DND-41 (cell line): Measurements from ENCODE around the gene HTR1B.

Experiments used
- ATAC-seq: fragments of 200-7000 bp; cut with Tn5 transposase; 3 replicates; pipeline ENCODE4 v1.9.1; 2021; ENCODE audit warnings: low read depth; ENCODE audit not compliant: insufficient read depth
- DNase-seq: peaks from one replicate; pipeline ENCODE4 v3.0.0-alpha.2; 2020
- H2AFZ ChIP-seq: 2 replicates; pipeline ENCODE4 v1.6.0; 2012; ENCODE audit warnings: low read depth, low read length
- H3K27ac ChIP-seq: 2 replicates; pipeline ENCODE4 v1.5.1; 2012; ENCODE audit warnings: low read length, inconsistent platforms
- H3K27me3 ChIP-seq: fragments of 200-600 bp; sonication (generic); 2 replicates; pipeline ENCODE4 v1.6.0; 2012; ENCODE audit warnings: low read length, mild to moderate bottlenecking, inconsistent platforms; ENCODE audit not compliant: insufficient read depth, poor library complexity
- H3K36me3 ChIP-seq: 2 replicates; pipeline ENCODE4 v1.5.1; 2012; ENCODE audit warnings: low read length, inconsistent platforms; ENCODE audit not compliant: insufficient read depth
- H3K4me1 ChIP-seq: 2 replicates; pipeline ENCODE4 v1.5.1; 2012; ENCODE audit warnings: mild to moderate bottlenecking, low read length; ENCODE audit not compliant: insufficient read depth
- H3K4me2 ChIP-seq: 2 replicates; pipeline ENCODE4 v1.6.0; 2012; ENCODE audit warnings: mild to moderate bottlenecking, moderate library complexity, low read length, inconsistent platforms; ENCODE audit not compliant: insufficient read depth
- H3K4me3 ChIP-seq, 2 experiments: fragments of 200-600 bp in 1 of 2; shearing (Covaris generic) in 1 of 2; 2 replicates each; pipeline ENCODE4 v1.5.1; 2012 to 2016; ENCODE audit warnings: inconsistent platforms in 2 of 2, low read length in 2 of 2, mild to moderate bottlenecking in 2 of 2, low read depth in 1 of 2, moderate library complexity in 1 of 2
- H3K79me2 ChIP-seq: 2 replicates; pipeline ENCODE4 v1.6.0; 2012; ENCODE audit warnings: low read length, inconsistent platforms; ENCODE audit not compliant: insufficient read depth
- H3K9ac ChIP-seq: 2 replicates; pipeline ENCODE4 v1.6.0; 2012; ENCODE audit warnings: low read depth, mild to moderate bottlenecking, inconsistent platforms, low read length, moderate library complexity
- H3K9me3 ChIP-seq: 2 replicates; pipeline ENCODE4 v1.5.1; 2012; ENCODE audit warnings: low read length, moderate library complexity, mild to moderate bottlenecking, inconsistent platforms; ENCODE audit not compliant: insufficient read depth, severe bottlenecking
- H4K20me1 ChIP-seq: 2 replicates; pipeline ENCODE4 v1.6.0; 2012; ENCODE audit warnings: low read length; ENCODE audit not compliant: insufficient read depth
- EZH2 ChIP-seq: IDR thresholded peaks from 3 replicates; pipeline ENCODE4 v1.6.1; 2012; ENCODE audit warnings: borderline replicate concordance, low read depth, mild to moderate bottlenecking, moderate library complexity, low read length, inconsistent platforms; ENCODE audit not compliant: severe bottlenecking
- TF ChIP-seq, protein P1 (sequence below): IDR thresholded peaks from 2 replicates; pipeline ENCODE4 v1.5.1; 2012; ENCODE audit warnings: borderline replicate concordance, low read length, moderate library complexity, mild to moderate bottlenecking; ENCODE audit not compliant: poor library complexity, severe bottlenecking; ENCODE audit errors: extremely low read depth

HTR1B gene

GRCh38 chr6:77440206-77440976 lies 22.9 kb downstream of the HTR1B start:
- H3K9me3 ChIP-seq, result no peaks in the 10 kb centered on the region
- H3K79me2 ChIP-seq, result no peaks in the 10 kb centered on the region
- H4K20me1 ChIP-seq, result no peaks in the 10 kb centered on the region
- no peak overlapping the region for H3K4me2 ChIP-seq
- H3K4me3 ChIP-seq, result no peak overlapping the region
- H3K36me3 ChIP-seq, result no peaks in the 10 kb centered on the region
- TF ChIP-seq, protein P1, sequence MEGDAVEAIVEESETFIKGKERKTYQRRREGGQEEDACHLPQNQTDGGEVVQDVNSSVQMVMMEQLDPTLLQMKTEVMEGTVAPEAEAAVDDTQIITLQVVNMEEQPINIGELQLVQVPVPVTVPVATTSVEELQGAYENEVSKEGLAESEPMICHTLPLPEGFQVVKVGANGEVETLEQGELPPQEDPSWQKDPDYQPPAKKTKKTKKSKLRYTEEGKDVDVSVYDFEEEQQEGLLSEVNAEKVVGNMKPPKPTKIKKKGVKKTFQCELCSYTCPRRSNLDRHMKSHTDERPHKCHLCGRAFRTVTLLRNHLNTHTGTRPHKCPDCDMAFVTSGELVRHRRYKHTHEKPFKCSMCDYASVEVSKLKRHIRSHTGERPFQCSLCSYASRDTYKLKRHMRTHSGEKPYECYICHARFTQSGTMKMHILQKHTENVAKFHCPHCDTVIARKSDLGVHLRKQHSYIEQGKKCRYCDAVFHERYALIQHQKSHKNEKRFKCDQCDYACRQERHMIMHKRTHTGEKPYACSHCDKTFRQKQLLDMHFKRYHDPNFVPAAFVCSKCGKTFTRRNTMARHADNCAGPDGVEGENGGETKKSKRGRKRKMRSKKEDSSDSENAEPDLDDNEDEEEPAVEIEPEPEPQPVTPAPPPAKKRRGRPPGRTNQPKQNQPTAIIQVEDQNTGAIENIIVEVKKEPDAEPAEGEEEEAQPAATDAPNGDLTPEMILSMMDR, result no peak
- TF ChIP-seq EZH2, result no peak
- no peak overlapping the region for H3K27ac ChIP-seq
- H3K27me3 ChIP-seq, result no peaks in the 10 kb centered on the region
- no peak for DNase-seq
- H3K9ac ChIP-seq, result no peak overlapping the region
- no peak for ATAC-seq
- no peak overlapping the region for H2AFZ ChIP-seq
- H3K4me1 ChIP-seq, result no peaks in the 10 kb centered on the region

GRCh38 chr6:77433888-77434287 lies 29.4 kb downstream of the HTR1B start:
- TF ChIP-seq EZH2, result no peak
- TF ChIP-seq, protein P1, result no peak
- H3K27me3 ChIP-seq, result no peaks in the 10 kb centered on the region
- no peaks in the 10 kb centered on the region for H3K9me3 ChIP-seq
- H3K36me3 ChIP-seq, result no peaks in the 10 kb centered on the region
- H3K27ac ChIP-seq, result no peak overlapping the region
- DNase-seq, result no peak
- no peaks in the 10 kb centered on the region for H4K20me1 ChIP-seq
- H3K9ac ChIP-seq, result no peak overlapping the region
- ATAC-seq, result no peak
- H3K4me3 ChIP-seq, result no peak overlapping the region
- no peaks in the 10 kb centered on the region for H3K4me1 ChIP-seq
- H3K79me2 ChIP-seq, result no peaks in the 10 kb centered on the region
- H3K4me2 ChIP-seq, result no peak overlapping the region
- H2AFZ ChIP-seq, result no peak overlapping the region

- DNase-seq (no peak), ATAC-seq (no peak)
- H4K20me1 ChIP-seq, result no peaks in the 10 kb centered on the region
- no peak overlapping the region for H2AFZ ChIP-seq
- no peak overlapping the region for H3K9ac ChIP-seq
- no peaks in the 10 kb centered on the region for H3K27me3 ChIP-seq
- no peak overlapping the region for H3K27ac ChIP-seq
- no peaks in the 10 kb centered on the region for H3K36me3 ChIP-seq
- H3K79me2 ChIP-seq, result no peaks in the 10 kb centered on the region
- no peaks in the 10 kb centered on the region for H3K9me3 ChIP-seq
- H3K4me1 ChIP-seq, result no peaks in the 10 kb centered on the region
- TF ChIP-seq EZH2, result no peak
- TF ChIP-seq, protein P1, result no peak
- H3K4me3 ChIP-seq, result no peak overlapping the region
- H3K4me2 ChIP-seq, result no peak overlapping the region
Observed at GRCh38 chr6:77430504-77430903, 32.8 kb downstream of the HTR1B start.
